HG02798 (cell line): Measurements from ENCODE around the gene ALK.
"Not testable (repeated sequence)": the region's sequence is repeated elsewhere in the genome, so short reads cannot be mapped to it uniquely, and the experiment has no call there.

Source experiments
- ATAC-seq: cut with Tn5 transposase; IDR thresholded peaks from one replicate; pipeline ENCODE4 v1.9.1; 2021; ENCODE audit warnings: mild to moderate bottlenecking; ENCODE audit not compliant: unreplicated experiment, poor library complexity

Gene ALK

DNA sequence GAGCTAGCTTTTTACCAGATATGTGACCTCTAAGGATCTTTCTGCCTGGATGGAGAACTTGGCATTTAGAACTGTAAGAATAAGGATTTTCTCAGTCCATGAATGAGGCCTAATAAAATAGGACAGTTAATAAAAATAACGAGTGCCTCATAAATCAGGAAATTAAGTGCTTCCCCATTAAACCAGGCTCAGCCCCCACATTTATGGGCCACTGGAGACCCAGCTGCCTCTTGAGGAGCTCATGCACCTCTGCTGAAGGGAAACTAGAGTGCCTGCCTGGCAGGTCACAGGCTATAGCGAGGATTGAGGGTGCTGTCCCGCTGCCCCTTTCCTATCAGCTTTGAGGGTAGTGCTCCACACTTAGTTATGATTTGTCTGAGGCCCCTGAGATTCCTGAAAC is 158.0 kb downstream of the ALK start:
- ATAC-seq: no peak

DNA sequence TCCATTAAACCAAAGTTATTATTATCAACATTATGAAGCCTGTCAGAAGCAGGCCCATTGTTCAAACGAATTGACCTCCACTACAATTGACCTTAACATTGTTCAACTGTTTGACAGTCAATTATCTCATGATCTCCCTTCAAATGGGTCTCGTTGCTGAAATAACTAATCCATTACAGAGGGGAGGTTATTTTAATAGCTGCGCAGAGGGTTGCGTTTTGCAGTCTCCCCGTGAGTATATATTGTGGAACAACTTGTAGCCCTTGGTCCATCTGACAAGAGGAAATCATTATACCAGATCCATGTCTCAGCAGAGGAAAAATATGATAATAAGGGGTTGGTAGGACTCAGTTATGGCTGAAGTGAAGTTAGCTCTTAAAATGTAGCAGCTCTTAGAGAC is 159.1 kb downstream of the ALK start:
- ATAC-seq: no peak

DNA sequence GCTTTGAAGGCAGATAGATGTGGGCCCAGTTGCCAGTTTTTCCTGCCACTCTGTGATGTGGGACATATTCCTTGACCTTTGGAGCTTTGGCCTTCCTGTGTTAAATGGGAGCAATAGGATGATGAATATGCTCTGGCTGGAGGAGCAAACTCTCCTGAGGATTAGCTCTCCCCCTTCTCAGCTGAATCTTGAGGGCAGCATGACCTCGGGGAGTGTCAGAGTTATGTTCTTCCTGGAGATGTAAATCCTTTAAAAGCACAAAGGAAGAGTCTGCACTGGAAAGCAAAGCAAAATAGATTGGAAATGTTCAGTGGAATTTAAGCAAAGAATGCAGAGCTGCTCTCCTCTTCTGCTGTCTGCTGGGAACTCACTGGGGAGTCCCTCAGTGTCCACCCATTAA is 160.1 kb downstream of the ALK start:
- no peak for ATAC-seq

DNA sequence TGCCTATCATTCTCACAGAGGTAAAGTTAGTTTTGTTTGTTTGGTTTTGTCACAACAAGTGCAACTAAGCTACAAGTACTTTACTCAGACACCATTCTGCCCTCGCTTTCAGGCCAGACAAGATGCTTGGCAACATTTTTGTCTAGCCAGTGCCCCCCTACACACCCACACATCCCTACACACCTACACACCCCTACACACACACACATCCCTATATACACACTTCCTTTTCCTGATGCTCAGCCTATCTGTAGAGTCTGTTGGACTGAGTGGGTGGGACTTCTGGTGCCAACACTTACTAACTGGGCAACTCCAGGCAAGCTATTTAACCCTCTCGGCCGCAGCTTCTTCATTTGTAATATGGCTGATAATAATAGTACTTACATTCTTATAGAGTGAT is 161.4 kb downstream of the ALK start:
- ATAC-seq: no peak

DNA sequence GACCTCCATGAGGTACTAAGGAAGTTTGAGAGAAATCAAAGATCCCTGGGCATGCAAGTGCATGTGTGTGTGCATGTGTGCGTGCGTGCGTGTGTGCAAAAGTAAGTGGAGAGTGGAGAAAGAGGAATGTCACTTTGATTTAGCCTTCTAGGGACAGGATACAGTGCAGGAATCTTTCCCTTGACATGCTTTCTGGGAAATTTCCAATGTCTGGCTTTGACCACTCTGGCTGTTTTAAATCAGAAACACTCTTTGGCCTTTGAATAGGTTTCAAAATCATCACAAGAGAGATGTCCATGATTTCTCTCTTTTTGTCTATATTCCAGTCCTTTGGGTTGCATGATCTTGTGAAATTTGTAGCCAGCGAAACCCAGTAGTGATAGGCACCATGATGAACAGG is 162.0 kb downstream of the ALK start:
- ATAC-seq: no peak

DNA sequence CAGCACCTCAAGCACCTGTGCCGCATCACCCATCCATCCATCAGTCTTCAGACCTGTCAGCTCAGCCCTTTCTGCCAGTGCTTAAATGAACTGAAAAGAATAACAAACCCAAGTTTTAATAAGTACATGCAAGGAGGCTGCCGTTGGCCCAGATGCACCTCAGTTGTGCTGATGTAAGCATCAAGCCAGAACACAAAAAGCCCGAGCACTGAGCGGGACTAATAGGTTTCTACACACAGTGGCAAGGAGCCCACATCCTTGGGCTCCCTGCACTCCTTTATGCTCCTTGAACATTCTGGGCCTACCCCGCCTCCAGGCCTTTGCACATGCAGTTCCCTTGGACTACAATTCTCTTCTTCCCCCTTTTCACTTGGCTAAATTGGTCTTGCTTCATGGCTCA is 165.6 kb downstream of the ALK start:
- no peak for ATAC-seq

DNA sequence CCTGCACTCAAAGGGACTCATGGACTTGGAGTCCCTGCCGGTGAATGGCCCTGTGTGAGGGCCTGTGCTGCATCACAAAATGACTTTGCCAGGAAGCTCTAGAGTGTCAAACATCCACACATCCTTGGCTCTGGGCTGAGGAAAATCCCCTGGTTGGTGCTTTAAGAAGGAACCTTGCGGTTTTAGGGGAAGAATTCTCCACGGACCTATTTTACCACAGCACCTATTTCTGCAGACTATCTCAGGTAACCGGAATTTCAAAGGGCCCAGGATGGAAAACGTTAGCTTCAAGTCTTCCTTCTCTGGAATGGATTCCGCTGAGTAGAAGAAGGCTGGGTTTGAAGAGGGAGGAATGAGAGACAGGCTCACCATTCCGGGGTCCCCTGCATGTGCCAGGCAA is 166.2 kb downstream of the ALK start:
- ATAC-seq: no peak

DNA sequence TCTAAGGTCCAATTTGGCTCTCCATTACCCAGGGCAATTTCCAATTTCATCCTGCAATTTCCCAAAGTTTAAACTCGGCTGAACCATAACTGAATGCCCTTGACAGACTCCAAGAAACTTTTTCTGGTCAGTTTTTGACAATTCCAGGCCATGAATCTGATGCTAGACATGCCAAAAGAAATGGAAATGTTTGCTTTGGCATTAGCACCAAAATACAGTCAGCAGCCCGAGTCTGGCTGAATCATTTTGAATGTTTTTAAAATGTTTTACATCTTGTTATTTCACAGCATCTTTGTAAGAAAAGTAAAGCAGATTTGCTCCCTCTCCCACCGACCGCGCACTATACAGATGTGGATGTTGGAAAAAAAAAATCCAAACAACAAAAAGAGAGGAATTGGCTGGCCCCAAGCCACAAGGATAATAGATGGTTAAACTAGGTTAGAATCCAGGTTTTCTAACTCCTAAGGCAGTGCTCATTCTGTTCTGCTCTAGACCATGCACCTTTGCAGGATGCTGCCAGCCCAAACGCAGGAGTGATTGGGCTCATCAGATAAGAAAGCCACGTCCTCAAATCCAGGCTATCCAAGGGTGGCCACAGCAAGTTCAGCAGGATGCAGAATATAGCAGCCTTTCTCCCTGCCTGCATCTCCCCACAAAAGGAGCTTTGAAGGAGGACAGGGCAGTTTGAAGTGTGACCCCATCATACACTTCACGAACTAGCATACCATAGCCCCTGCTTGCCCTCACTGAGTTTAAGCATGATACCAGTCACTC is 167.5 kb downstream of the ALK start:
- ATAC-seq: no peak

DNA sequence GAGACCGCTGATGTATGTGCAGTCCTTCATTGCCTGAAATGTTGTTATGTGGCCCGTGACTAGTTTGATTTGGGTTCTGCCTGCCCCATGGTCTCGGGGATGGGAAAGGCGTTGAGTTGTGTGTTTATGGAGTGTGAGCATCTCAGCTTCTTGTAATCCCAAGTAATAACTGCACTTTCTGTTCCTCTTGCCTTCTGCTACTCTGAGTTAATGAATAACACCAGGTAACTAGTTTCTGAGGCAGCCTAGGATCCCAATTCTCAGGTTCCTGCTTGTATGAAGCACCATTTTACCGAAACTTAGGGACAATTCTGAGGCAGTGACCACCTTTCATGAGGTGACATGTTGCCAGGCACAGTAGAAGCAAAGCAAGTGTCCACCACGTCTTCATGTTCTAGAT is 170.0 kb downstream of the ALK start:
- peak; percentile 44 for ATAC-seq

DNA sequence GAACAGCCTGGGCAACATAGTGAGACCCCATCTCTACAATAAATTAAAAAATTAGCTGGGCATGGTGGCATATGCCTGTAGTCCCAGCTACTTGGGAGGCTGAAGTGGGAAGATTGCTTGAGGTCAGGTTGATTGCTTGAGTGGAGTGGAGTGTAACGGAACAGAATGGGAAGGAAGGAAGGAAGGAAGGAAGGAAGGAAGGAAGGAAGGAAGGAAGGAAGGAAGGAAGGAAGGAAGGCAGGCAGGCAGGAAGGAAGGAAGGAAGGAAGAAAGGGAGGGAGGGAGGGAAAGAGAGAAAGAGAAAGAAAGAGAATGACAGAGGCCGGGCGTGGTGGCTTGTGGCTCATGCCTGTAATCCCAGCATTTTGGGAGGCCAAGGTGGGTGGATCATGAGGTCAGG is 170.9 kb downstream of the ALK start:
- ATAC-seq: not testable (repeated sequence)

DNA sequence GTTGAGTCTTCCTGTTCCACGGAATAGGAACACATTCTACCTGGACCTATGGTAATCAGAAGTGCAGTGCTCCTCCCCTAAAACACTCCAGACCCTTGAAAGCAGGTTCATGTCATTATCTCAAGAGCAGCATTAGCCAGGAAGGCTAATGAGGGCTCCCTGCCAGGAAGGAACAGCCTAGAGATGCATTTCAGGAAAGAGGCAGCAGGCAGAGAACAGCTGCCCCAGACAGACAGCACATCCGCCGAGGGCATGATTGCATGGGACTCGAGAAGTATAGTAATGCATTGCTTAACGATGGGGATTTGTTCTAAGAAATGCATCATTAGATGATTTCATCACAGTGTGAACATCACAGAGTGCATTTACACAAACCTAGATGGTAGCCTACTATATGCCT is 171.5 kb downstream of the ALK start:
- ATAC-seq: no peak

DNA sequence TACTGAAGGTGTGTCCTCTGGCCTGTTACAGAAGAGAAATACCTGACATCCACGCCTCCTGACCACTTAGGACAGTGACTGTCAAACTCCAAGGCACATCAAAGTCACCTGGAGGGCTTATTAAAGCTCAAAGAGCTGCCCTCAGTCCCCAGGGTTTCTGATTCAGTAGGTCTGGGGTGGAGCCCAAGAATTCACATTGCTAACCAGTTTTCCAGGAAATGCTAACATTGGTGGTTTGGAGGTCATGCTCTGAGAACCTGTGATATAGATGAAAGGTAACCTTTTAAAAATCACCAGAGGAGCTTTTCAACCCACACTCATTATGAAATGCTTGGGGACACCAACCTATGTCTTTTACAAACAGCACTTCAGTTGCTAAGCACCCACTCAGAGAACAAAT is 172.3 kb downstream of the ALK start:
- ATAC-seq: no peak

DNA sequence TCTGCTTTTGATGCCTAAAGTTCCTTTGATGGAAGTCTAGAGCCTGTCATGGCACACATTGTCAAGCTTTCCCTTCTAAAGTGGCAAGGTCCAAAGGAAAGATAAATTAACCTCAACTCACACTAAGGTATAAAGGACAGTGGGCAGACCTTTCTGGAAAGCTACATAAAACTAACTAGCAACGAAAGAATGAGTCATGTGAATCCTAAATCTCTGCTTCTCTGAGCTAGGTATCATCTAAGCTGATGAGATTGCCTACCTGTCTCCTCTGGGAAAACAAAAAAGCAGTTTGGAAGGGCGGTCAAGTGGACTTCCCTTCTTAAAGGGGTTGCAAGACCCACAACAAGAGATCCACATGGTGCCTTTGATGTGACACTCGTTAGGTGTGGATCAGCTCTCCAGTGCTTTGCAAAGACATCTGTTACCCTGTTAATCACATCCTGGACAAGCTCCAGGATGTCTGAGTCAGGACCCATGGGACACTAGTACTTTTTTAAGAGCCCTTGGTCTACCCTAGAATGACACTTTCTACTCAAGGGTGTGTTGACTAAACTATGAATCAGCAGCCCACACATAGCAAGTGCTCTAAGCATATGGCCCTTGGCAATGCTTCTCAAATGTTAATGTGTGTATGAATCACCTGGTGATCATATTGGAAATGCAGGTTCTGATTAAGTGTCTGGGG is 173.5 kb downstream of the ALK start:
- peak; percentile 50 for ATAC-seq

DNA sequence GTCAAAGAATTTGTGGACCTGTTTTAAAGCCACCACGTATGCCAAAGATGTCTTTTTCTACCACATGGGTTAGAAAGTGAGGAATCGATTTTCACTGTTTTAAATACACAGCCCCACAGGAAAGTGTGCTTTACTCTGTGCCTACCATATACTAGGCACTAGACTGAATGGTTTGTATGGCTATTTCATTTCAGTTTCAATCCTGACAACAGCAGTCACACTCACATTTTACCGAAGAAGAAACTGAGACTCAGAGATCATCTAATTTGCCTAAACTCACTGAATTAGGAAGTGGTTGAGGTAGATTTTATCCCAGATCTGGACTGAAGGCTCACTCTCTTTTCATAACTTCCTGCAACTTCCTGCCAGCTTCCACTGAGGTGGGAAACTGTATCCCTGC is 176.4 kb downstream of the ALK start:
- peak; percentile 83 for ATAC-seq

DNA sequence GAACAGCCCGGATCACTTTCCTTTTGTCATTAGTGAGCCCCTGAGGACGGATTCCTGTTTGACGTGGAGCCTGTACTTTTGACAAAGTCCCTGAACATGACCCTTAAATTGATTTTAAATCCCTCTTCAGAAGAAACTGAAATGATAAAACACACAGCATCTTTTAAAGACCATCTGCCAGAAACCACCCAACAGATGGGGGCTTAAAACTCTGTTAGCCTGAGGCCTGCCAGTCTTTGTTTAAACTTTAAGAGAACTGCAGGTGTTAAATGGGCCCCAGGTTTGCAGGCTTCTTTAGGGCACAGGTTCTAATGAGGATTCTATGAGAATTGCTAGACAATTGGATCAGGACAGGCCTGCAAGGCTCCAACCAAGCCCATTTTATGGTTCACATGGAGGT is 177.9 kb downstream of the ALK start:
- ATAC-seq: no peak

DNA sequence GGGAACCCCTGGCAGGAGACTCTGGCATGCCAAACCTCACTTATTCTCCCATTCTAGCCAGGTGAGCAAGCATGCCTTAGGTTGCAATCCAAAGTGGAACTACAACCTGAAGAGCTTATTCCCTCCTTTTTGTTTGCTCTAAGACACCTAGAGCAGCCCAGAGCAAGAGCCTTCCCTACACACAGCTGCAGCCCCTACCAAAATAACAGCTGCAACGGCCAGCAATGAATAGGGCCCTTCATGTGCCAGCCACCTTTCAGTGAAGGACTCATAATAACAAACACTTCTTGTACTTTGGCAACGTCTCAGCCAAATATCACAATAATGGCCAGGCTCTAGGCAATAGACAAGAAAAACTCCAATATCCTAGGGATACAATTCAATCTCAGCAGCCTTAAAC is 178.7 kb downstream of the ALK start:
- ATAC-seq: no peak

DNA sequence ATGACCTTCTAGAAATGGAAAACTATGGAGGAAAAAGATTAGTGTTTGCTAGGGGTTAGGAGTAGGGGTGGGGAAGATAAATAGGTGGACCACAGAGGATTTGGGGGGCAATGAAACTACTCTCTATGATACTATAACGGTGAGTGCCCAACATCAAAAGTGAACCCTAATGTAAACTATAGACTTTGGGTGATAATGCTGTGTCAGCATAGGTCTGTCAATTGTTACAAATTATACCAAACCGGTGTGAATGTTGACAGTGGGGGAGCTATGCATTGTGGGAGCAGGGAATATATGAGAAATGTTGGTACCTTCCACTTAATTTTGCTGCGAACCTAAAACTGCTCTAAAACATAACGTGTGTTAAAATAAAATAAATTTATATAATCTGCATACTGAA is 180.3 kb downstream of the ALK start:
- no peak for ATAC-seq

DNA sequence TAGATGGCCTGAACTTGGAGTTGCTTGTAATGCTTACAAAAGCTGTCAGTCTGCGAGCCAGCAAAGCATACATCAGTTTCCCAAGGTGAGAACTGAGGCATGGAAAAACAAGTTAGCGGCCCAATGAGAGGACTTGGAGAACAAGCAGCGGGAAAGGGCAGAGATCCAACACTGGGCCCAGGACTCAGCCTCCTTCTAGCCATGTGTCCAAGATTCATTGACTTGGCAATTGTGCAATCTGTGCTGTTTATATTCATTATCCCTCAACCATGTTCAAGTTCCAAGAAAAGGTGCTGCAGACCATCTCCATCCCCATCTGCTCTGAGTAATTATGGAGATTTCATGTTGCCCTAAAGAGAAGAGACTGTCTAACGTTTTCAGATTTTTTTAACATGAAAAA is 187.4 kb downstream of the ALK start:
- no peak for ATAC-seq

DNA sequence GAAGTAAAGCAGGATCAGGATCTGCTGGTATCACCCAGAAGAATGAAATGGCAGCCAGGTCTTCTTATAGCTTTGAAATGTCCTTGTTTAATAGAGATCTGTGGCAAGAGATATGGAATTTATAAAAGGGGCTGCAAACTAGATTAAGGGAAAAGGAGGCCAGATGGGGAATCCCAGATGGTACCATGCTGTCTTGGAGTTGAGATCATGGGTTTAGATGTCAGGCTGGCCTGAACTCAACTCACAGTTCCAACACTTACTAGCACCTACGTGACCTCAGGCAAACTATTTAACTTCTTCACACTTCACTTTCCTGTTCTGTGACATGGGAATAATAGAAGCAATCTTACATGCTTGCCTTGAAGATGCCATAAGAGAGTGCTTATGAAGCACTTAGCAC is 188.2 kb downstream of the ALK start:
- ATAC-seq: no peak

DNA sequence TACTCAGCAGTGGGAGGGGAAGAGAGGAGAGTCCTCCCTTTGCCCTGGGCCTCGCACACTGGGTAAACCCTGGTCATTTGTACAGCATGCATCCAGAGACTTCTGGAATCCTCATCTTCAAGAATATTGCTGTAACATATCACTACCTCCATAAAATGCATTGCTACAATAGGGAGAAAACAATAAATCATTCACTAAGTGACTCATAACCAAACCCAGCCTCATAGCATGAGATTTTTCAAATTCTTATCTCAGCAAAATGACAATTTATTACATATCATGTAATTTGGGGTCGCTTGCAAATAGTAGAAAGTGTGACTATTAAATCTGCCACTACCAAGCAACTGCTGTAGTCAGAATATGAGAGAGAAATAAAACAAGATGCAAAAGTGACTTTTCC is 189.4 kb downstream of the ALK start:
- no peak for ATAC-seq

DNA sequence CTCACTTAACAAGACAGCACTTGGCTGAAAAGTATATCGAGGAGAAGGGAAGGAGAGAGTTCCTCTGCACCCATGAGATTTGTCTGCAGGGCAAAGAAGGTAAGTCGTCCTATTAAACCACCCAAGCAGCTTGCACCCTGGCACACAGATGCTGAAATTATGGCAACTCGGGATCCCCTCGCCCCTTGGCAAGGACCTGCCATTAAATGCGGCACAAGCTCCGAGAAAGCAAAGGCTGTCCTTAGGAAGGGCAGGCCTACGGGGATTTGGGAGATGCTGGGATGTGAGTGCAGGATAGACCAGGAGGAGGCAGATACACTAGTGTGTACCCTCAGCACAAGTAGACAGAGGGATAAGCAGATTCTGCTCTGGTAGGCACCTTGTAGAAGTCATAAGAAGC is 191.5 kb downstream of the ALK start:
- no peak for ATAC-seq

DNA sequence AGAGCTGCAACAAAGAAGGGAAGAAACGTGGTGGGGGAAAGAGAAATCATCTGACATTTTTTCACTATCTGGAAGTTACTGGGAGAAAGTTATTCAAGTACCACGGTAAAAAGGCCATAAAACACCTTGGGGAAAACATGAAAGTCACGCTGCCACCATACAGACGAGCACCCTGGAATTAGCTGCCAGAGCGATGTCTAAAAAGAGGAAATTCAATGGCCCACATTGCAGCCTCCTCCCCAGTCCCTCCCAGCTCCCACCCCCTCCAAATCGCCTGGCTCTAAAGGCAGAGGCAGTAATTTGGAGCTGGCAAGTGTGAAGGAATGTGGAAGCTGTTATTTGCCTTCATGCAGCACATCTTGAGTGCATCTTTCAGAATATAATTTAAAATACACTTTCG is 192.0 kb downstream of the ALK start:
- no peak for ATAC-seq
